OCI-LY1 (cell line): ENCODE data around the gene CARD6.

Experiments
- H2AFZ ChIP-seq: fragments of 200-600 bp; sonication (generic), shearing (Covaris generic); 2 replicates; pipeline ENCODE4 v1.6.0; 2014; ENCODE audit warnings: antibody characterized with exemption, mild to moderate bottlenecking, low read length
- H3F3A ChIP-seq: fragments of 200-600 bp; sonication (generic), shearing (Covaris generic); 2 replicates; pipeline ENCODE4 v1.6.0; 2014; ENCODE audit warnings: mild to moderate bottlenecking, antibody characterized with exemption, low read length, moderate library complexity; ENCODE audit not compliant: insufficient read depth
- H3K27ac ChIP-seq: fragments of 200-600 bp; sonication (generic); 2 replicates; pipeline ENCODE4 v1.5.1; 2014; ENCODE audit warnings: low read length, mixed run types, mild to moderate bottlenecking, low read depth; ENCODE audit not compliant: poor library complexity, severe bottlenecking
- H3K27me3 ChIP-seq: fragments of 200-600 bp; sonication (generic); 2 replicates; pipeline ENCODE4 v1.6.0; 2014; ENCODE audit warnings: antibody characterized with exemption, mild to moderate bottlenecking, low read length, moderate library complexity; ENCODE audit not compliant: insufficient read depth
- H3K36me3 ChIP-seq: fragments of 200-600 bp; sonication (generic); 2 replicates; pipeline ENCODE4 v1.6.1; 2014; ENCODE audit warnings: mild to moderate bottlenecking, antibody characterized with exemption, low read length, moderate library complexity, mixed read lengths; ENCODE audit not compliant: insufficient read depth
- H3K4me1 ChIP-seq: fragments of 200-600 bp; sonication (generic); 2 replicates; pipeline ENCODE4 v1.5.1; 2014; ENCODE audit warnings: mild to moderate bottlenecking, low read length, moderate library complexity; ENCODE audit not compliant: insufficient read depth, severe bottlenecking
- H3K4me2 ChIP-seq: fragments of 200-600 bp; sonication (generic), shearing (Covaris generic); 2 replicates; pipeline ENCODE4 v1.6.1; 2014; ENCODE audit warnings: low read length
- H3K4me3 ChIP-seq: fragments of 200-600 bp; sonication (generic); 2 replicates; pipeline ENCODE4 v1.5.1; 2014; ENCODE audit warnings: low read length, low read depth, mild to moderate bottlenecking, mixed read lengths; ENCODE audit not compliant: poor library complexity, severe bottlenecking
- H3K79me2 ChIP-seq: fragments of 200-600 bp; shearing (Covaris generic); 2 replicates; pipeline ENCODE4 v1.6.1; 2016; ENCODE audit warnings: mixed run types, low read length, mixed read lengths; ENCODE audit not compliant: insufficient read depth
- H3K9ac ChIP-seq: fragments of 200-600 bp; sonication (generic), shearing (Covaris generic); 2 replicates; pipeline ENCODE4 v1.6.1; 2014; ENCODE audit warnings: mild to moderate bottlenecking, low read length, mixed read lengths
- H3K9me2 ChIP-seq: fragments of 200-600 bp; sonication (generic), shearing (Covaris generic); 2 replicates; pipeline ENCODE4 v1.6.1; 2014; ENCODE audit warnings: low read depth, mild to moderate bottlenecking, low read length, mixed read lengths
- H3K9me3 ChIP-seq: fragments of 200-600 bp; shearing (Covaris generic); 2 replicates; pipeline ENCODE4 v1.6.1; 2014; ENCODE audit warnings: low read length, mixed read lengths
- H4K20me1 ChIP-seq: fragments of 200-600 bp; sonication (generic), shearing (Covaris generic); 2 replicates; pipeline ENCODE4 v1.6.0; 2016; ENCODE audit warnings: mild to moderate bottlenecking, low read length; ENCODE audit not compliant: insufficient read depth
- CTCF ChIP-seq: fragments of 200-600 bp; sonication (generic), shearing (Covaris generic); IDR thresholded peaks from 2 replicates; pipeline ENCODE4 v1.5.1; 2017; ENCODE audit warnings: mild to moderate bottlenecking, antibody characterized with exemption, low read length, moderate library complexity, mixed read lengths
- EZH2 ChIP-seq: fragments of 200-600 bp; sonication (generic), shearing (Covaris generic); IDR thresholded peaks from 2 replicates; pipeline ENCODE4 v1.8.0; 2017; ENCODE audit warnings: borderline replicate concordance, mixed run types, mild to moderate bottlenecking, antibody characterized with exemption, low read length, moderate library complexity, mixed read lengths

CARD6 gene

DNA sequence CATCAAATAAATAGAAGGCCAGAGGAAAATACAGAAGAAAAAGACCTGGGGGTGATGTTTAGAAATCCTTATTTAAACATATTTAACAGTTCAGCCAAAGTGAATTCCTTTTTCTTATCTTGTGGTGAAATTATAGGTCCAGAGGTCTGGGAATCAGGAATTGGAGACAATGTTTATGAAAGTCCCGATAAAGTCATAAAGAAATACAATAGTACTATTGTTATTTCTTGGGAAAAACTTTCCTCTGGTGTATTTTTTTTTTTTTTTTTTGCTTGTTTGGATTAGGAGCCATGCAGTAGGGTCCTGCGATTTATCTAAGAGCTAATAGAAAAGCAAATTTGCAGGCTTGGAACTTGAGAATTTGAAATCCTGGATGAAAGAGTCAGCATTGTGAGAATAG, 68.6 kb downstream of the CARD6 start:
- H3K4me2 ChIP-seq, result no peak overlapping the region
- no peaks in the 10 kb centered on the region for H3K9me3 ChIP-seq
- no peaks in the 10 kb centered on the region for H3K9me2 ChIP-seq
- H3K9ac ChIP-seq, result no peak overlapping the region
- no peaks in the 10 kb centered on the region for H3K4me1 ChIP-seq
- no peak overlapping the region for H3K27ac ChIP-seq
- H3K79me2 ChIP-seq, result no peaks in the 10 kb centered on the region
- H3F3A ChIP-seq, result no peaks in the 10 kb centered on the region
- H3K36me3 ChIP-seq, result no peaks in the 10 kb centered on the region
- no peak overlapping the region for H3K4me3 ChIP-seq
- no peak overlapping the region for H2AFZ ChIP-seq
- H4K20me1 ChIP-seq, result no peaks in the 10 kb centered on the region
- TF ChIP-seq EZH2 (no peak), CTCF (no peak)
- no peaks in the 10 kb centered on the region for H3K27me3 ChIP-seq
